Measurements from ENCODE around the gene KLK3. TPM values are rescaled to one million over a fixed set of nuclear protein-coding genes. Genes with fewer than 3 reads are reported as not detected.

KLK3 gene
- total RNA-seq, 2 experiments from 2014 or later: not detected

- ATAC-seq: no peak
- no peak overlapping the region for H3K4me3 Mint-ChIP-seq
- no peak for DNase-seq
- TF ChIP-seq, protein P1, sequence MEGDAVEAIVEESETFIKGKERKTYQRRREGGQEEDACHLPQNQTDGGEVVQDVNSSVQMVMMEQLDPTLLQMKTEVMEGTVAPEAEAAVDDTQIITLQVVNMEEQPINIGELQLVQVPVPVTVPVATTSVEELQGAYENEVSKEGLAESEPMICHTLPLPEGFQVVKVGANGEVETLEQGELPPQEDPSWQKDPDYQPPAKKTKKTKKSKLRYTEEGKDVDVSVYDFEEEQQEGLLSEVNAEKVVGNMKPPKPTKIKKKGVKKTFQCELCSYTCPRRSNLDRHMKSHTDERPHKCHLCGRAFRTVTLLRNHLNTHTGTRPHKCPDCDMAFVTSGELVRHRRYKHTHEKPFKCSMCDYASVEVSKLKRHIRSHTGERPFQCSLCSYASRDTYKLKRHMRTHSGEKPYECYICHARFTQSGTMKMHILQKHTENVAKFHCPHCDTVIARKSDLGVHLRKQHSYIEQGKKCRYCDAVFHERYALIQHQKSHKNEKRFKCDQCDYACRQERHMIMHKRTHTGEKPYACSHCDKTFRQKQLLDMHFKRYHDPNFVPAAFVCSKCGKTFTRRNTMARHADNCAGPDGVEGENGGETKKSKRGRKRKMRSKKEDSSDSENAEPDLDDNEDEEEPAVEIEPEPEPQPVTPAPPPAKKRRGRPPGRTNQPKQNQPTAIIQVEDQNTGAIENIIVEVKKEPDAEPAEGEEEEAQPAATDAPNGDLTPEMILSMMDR (IDR thresholded peaks at IDR 0.05): no peak
- H3K27ac Mint-ChIP-seq: no peak overlapping the region
- intact Hi-C loops (cut with micrococcal nuclease): no loop called here
- POLR2A ChIA-PET: no interaction called here
- CTCF ChIA-PET: interaction anchor here (1.1 to 2.0 kb wide), 2 partner anchors 9 to 24 kb away, joined by 3 to 7 read pairs; no protein-coding TSS in a partner anchor
- H3K9me3 Mint-ChIP-seq: peaks cover 5% of the 10 kb centered on the region
- H3K4me1 Mint-ChIP-seq (ENCODE audit: low read depth): no peaks in the 10 kb centered on the region
- H3K36me3 Mint-ChIP-seq (ENCODE audit: low read depth): no peaks in the 10 kb centered on the region
- peaks cover 22% of the 10 kb centered on the region for H3K27me3 Mint-ChIP-seq
Measured at GRCh38 chr19:50898018-50898417, 43.3 kb downstream of the KLK3 start.

GRCh38 chr19:50899569-50899968 lies 44.9 kb downstream of the KLK3 start:
- no peak overlapping the region for H3K4me3 Mint-ChIP-seq
- ChIA-PET POLR2A (no interaction called here), CTCF (no interaction called here)
- DNase-seq (no peak), ATAC-seq (no peak)
- H3K9me3 Mint-ChIP-seq: peaks cover 3% of the 10 kb centered on the region
- H3K27ac Mint-ChIP-seq: no peak overlapping the region
- H3K4me1 Mint-ChIP-seq (ENCODE audit: low read depth): no peaks in the 10 kb centered on the region
- TF ChIP-seq, protein P1 (IDR thresholded peaks at IDR 0.05): no peak
- no peaks in the 10 kb centered on the region for H3K36me3 Mint-ChIP-seq (ENCODE audit: low read depth)
- intact Hi-C loops (cut with micrococcal nuclease): no loop called here
- H3K27me3 Mint-ChIP-seq: peaks cover 16% of the 10 kb centered on the region

DNA sequence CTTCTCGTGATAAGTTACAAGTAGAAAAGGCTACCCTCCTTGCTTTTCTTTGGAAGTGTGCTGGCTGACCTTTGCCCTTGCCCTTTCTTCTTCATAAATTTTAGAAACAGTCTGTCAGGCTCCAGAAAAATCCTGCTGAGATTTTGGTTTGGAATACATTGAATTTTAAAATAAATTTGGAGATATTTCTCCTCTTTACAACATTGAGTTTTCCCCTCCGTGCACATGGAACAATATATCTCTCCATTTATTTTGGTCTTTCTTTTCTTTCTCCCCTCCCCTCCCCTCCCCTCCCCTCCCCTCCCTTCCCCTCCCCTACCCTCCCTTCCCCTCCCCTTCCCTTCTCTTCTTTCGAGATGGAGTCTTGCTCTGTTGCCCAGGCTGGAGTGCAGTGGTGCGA lies 47.9 kb downstream of the KLK3 start:
- Mint-ChIP-seq H3K4me3 (no peak overlapping the region), H3K9me3 (no peaks in the 10 kb centered on the region), H3K27ac (no peak overlapping the region), H3K4me1 (ENCODE audit: low read depth) (no peaks in the 10 kb centered on the region), H3K36me3 (ENCODE audit: low read depth) (no peaks in the 10 kb centered on the region), H3K27me3 (peaks cover 18% of the 10 kb centered on the region)
- intact Hi-C loops (cut with micrococcal nuclease): no loop called here
- ATAC-seq (no peak), DNase-seq (no peak)
- TF ChIP-seq, protein P1 (IDR thresholded peaks at IDR 0.05): no peak
- ChIA-PET POLR2A (no interaction called here), CTCF (no interaction called here)

DNA sequence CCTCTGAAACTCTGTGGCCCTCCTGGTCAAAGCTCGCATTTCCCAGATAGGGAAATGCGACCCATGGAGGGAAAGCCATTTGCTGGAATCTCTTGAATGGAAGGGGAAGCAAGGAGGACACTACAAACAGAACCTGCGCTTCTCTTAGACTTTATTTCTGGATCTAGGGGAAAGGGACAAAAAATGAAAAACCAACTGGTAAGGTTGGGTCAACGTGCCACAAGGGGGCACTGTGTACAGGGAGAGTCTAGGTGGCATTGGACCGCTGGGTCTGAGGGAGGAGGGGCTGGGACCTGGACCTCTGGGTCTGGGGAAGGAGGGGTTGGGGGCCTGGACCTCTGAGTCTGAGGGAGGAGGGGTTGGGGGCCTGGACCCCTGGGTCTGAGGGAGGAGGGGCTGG lies 51.5 kb downstream of the KLK3 start:
- CTCF ChIA-PET: interaction anchor here (0.9 to 2.7 kb wide), 4 partner anchors 16 to 190 kb away, joined by 3 to 16 read pairs (median 4); no protein-coding TSS in a partner anchor
- ATAC-seq (peak; percentile 42), DNase-seq (peak; percentile 61)
- Mint-ChIP-seq H3K36me3 (ENCODE audit: low read depth) (no peaks in the 10 kb centered on the region), H3K27me3 (peaks cover 41% of the 10 kb centered on the region), H3K4me1 (ENCODE audit: low read depth) (peaks cover 8% of the 10 kb centered on the region), H3K27ac (no peak overlapping the region), H3K9me3 (no peaks in the 10 kb centered on the region), H3K4me3 (no peak overlapping the region)
- POLR2A ChIA-PET: no interaction called here
- TF ChIP-seq, protein P1 (IDR thresholded peaks at IDR 0.05): peak; percentile 47
- intact Hi-C loops (cut with micrococcal nuclease): no loop called here

DNA sequence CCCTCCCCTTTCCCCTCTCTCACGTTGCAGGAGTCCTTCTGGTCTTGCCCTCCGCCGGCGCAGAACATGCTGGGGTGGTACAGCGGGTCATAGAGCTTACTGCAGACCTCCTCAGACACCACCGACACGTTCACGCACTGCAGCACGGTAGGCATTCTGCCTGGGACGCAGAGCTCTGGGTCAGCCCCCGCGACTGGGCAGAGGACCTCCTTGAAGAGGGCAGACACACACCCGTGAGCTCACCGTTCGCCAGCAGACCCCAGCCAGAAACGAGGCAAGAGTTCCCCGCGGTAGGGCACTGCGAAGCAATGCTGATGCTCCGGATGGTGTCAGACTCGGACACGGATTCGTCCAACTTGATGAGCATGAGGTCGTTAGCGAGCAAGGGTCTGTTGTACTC lies 53.6 kb downstream of the KLK3 start:
- CTCF ChIA-PET: interaction anchor here (1.1 to 1.6 kb wide), 2 partner anchors 13 to 352 kb away, joined by 4 to 5 read pairs; no protein-coding TSS in a partner anchor
- H3K9me3 Mint-ChIP-seq: no peaks in the 10 kb centered on the region
- POLR2A ChIA-PET: no interaction called here
- no peak for DNase-seq
- H3K27ac Mint-ChIP-seq: no peak overlapping the region
- intact Hi-C loops (cut with micrococcal nuclease): no loop called here
- peaks cover 41% of the 10 kb centered on the region for H3K27me3 Mint-ChIP-seq
- H3K4me1 Mint-ChIP-seq (ENCODE audit: low read depth): peaks cover 8% of the 10 kb centered on the region
- H3K36me3 Mint-ChIP-seq (ENCODE audit: low read depth): no peaks in the 10 kb centered on the region
- no peak for ATAC-seq
- H3K4me3 Mint-ChIP-seq: no peak overlapping the region
- TF ChIP-seq, protein P1 (IDR thresholded peaks at IDR 0.05): no peak
